GM23248 (cell line): ENCODE measurements around the gene NOTCH2. TPM values are rescaled to one million over a fixed set of nuclear protein-coding genes. Genes with fewer than 3 reads are reported as not detected.

Experiments
- DNase-seq: peaks from one replicate; pipeline ENCODE4 v3.0.0-alpha.2; 2015
- H2AFZ ChIP-seq: fragments of 200-600 bp; sonication (generic); 2 replicates; pipeline ENCODE4 v1.6.1; 2016; ENCODE audit warnings: antibody characterized with exemption
- H3F3A ChIP-seq: fragments of 200-600 bp; sonication (generic); 2 replicates; pipeline ENCODE4 v1.6.1; 2016; ENCODE audit warnings: mild to moderate bottlenecking, antibody characterized with exemption, mixed run types; ENCODE audit not compliant: insufficient read depth
- H3K27ac ChIP-seq: fragments of 200-600 bp; sonication (generic); 2 replicates; pipeline ENCODE4 v1.5.1; 2016; ENCODE audit warnings: mild to moderate bottlenecking
- H3K27me3 ChIP-seq: fragments of 200-600 bp; sonication (generic); replicated peaks from 2 replicates; pipeline ENCODE4 v1.6.1; 2016; ENCODE audit warnings: mild to moderate bottlenecking; ENCODE audit not compliant: insufficient read depth
- H3K36me3 ChIP-seq: fragments of 200-600 bp; sonication (generic); 2 replicates; pipeline ENCODE4 v1.6.1; 2016; ENCODE audit warnings: low read depth, mild to moderate bottlenecking
- H3K4me1 ChIP-seq: fragments of 200-600 bp; sonication (generic); 2 replicates; pipeline ENCODE4 v1.6.1; 2016; ENCODE audit warnings: mild to moderate bottlenecking; ENCODE audit not compliant: insufficient read depth
- H3K4me2 ChIP-seq: fragments of 200-600 bp; sonication (generic); one replicate; pipeline ENCODE4 v1.6.1; 2016; ENCODE audit warnings: mild to moderate bottlenecking; ENCODE audit not compliant: unreplicated experiment
- H3K4me3 ChIP-seq: fragments of 200-600 bp; sonication (generic); 2 replicates; pipeline ENCODE4 v1.5.1; 2016; ENCODE audit warnings: mild to moderate bottlenecking
- H3K79me2 ChIP-seq: fragments of 200-600 bp; sonication (generic); 2 replicates; pipeline ENCODE4 v1.6.1; 2016; ENCODE audit warnings: mild to moderate bottlenecking; ENCODE audit not compliant: insufficient read depth
- H3K9ac ChIP-seq: fragments of 200-600 bp; sonication (generic); 2 replicates; pipeline ENCODE4 v1.6.1; 2016; ENCODE audit warnings: mild to moderate bottlenecking
- H3K9me2 ChIP-seq: fragments of 200-600 bp; sonication (generic); 2 replicates; pipeline ENCODE4 v1.6.1; 2016; ENCODE audit warnings: mixed run types, mild to moderate bottlenecking, moderate library complexity; ENCODE audit not compliant: insufficient read depth
- H3K9me3 ChIP-seq: fragments of 200-600 bp; sonication (generic); one replicate; pipeline ENCODE4 v1.6.1; 2017; ENCODE audit warnings: low read depth
- H4K20me1 ChIP-seq: fragments of 200-600 bp; sonication (generic); 2 replicates; pipeline ENCODE4 v1.6.0; 2016; ENCODE audit not compliant: insufficient read depth
- EZH2 ChIP-seq: fragments of 200-600 bp; sonication (generic); IDR thresholded peaks from 2 replicates; pipeline ENCODE4 v1.6.1; 2018; ENCODE audit warnings: antibody characterized with exemption, mild to moderate bottlenecking; ENCODE audit not compliant: insufficient read depth, poor library complexity, severe bottlenecking
- EZH2phosphoT487 ChIP-seq: fragments of 200-600 bp; sonication (generic); IDR thresholded peaks from 2 replicates; pipeline ENCODE4 v1.6.1; 2018; ENCODE audit warnings: antibody characterized with exemption, moderate library complexity, mild to moderate bottlenecking, low read depth; ENCODE audit not compliant: insufficient read depth
- WGBS, 2 experiments: methylation state at CpG; one replicate each; pipeline ENCODE4 v1.1.6; 2015 to 2017; ENCODE audit warnings: low lambda C conversion rate in 2 of 2, low coverage in 1 of 2; ENCODE audit errors: missing lambda C conversion rate in 2 of 2; 5-methylcytosine and 5-hydroxymethylcytosine counted together
- in situ Hi-C: fragments of 300-500 bp; cut with MboI; formaldehyde crosslinking; loops from 2 replicates; pipeline ENCODE4 v1.15.0; 2020
- polyA plus RNA-seq: library from polyadenylated mRNA; unstranded; fragments of >200 nt; fragmentation: Nextera tagmentation; extraction: Ambion mirVana; gene quantifications from 2 replicates; pipeline ENCODE4 v1.2.1, GENCODE V29; 2016
- total RNA-seq: library from RNA; depleted of rRNA; stranded (reverse); fragments of >200 nt; shearing (Covaris generic); gene quantifications from 2 replicates; pipeline ENCODE4 v1.2.3, GENCODE V29; 2014

The NOTCH2 gene
- total and polyA plus RNA-seq, 2 experiments from 2014 or later: 45.2 to 136 TPM

- Histone ChIP-seq H3K36me3 (peaks cover 5% of the 10 kb centered on the region; the same call in 1 of the 2 replicates), H3K27me3 (no peaks in the 10 kb centered on the region), H2AFZ (no peak overlapping the region), H3K9ac (no peak overlapping the region), H3F3A (0 out of 2 replicates have a peak, but pooled peaks cover 3% of the 10 kb centered on the region), H3K9me2 (no peaks in the 10 kb centered on the region), H3K4me1 (peaks cover 13% of the 10 kb centered on the region; the same call in 1 of the 2 replicates), H3K4me2 (no peak overlapping the region), H3K9me3 (no peaks in the 10 kb centered on the region), H3K79me2 (peaks cover 90% of the 10 kb centered on the region), H4K20me1 (0 out of 2 replicates have a peak, but pooled peaks cover 4% of the 10 kb centered on the region), H3K4me3 (no peak overlapping the region), H3K27ac (no peak overlapping the region)
- in situ Hi-C loops: no loop called here
- TF ChIP-seq EZH2phosphoT487 (no peak), EZH2 (no peak)
- DNase-seq: no peak
- 65 to 83% methylated on average over 2 of the region's 2 CpGs for WGBS, 2 experiments
Measured at GRCh38 chr1:119975006-119975405, 94.5 kb downstream of the NOTCH2 start.

DNA sequence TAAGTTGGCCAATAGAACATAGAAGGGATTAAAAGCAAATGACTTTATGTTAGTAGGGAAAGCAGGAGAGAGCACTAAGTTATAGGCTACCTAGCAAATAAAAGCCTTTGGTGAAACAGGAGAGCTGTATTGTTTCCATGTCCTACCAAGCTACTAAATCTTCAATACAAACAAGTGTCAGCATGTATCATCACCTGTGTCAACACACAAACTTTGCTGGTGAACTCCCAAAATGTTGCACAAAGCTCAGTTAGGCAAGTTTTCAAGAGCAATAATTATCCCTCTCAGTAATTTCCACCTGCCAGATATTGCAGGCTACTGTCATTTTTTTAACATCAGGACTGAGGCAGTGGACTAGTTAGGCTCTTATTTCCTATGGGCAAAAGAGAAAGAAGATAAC is 95.4 kb downstream of the NOTCH2 start:
- Histone ChIP-seq H3K4me3 (no peak overlapping the region), H3F3A (0 out of 2 replicates have a peak, but pooled peaks cover 3% of the 10 kb centered on the region), H3K9ac (no peak overlapping the region), H3K9me3 (no peaks in the 10 kb centered on the region), H3K27ac (no peak overlapping the region), H3K79me2 (peaks cover 90% of the 10 kb centered on the region), H4K20me1 (0 out of 2 replicates have a peak, but pooled peaks cover 4% of the 10 kb centered on the region), H3K4me1 (peaks cover 13% of the 10 kb centered on the region; the same call in 1 of the 2 replicates), H2AFZ (no peak overlapping the region), H3K27me3 (no peaks in the 10 kb centered on the region), H3K36me3 (peaks cover 8% of the 10 kb centered on the region), H3K9me2 (no peaks in the 10 kb centered on the region), H3K4me2 (no peak overlapping the region)
- in situ Hi-C loops: no loop called here
- TF ChIP-seq EZH2phosphoT487 (no peak), EZH2 (no peak)
- no peak for DNase-seq

DNA sequence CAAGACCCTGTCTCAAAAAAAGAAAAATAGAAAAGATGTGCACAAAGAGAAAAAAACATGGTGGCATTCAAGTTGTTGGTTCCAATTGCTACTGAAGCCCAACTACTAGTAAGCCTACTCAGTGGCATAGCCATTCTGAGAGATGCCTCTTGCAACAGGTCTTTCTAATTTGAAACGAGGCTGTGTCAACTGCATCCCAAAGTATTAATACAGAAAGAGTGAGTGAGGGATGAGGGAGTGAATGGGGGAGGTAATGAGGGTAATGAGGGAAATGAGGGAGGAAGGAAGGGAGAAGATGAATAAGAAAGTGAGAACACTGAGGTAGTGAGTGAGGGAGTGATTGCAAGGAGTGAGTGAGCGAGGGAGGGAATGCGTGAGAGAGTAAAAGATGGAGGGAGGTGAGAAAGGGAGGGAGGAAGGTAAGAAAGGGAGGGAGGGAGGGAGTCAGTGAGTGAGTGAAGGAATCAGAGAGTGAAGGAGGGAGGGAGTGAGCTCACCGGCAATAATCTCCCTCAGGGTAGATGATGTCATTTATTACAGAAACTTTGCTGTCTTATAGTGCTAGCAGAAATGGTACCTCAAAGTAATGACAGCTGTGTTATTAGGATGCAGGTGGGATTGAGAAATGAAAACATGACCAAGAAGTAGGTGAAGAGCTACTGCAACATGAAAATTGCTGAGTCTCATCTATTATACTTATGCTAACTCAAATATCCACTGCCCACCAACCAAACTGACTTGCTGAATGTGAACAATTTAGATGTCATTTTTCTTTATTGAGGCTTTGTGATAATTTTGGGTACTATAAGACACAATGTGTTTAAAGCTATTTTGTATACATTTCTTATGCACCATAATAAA is 97.5 kb downstream of the NOTCH2 start:
- Histone ChIP-seq H3K79me2 (peaks cover 78% of the 10 kb centered on the region), H3K4me2 (no peak overlapping the region), H3F3A (0 out of 2 replicates have a peak, but pooled peaks cover 12% of the 10 kb centered on the region), H3K9ac (no peak overlapping the region), H3K27me3 (no peaks in the 10 kb centered on the region), H3K4me3 (no peak overlapping the region), H3K27ac (no peak overlapping the region), H3K4me1 (0 out of 2 replicates have a peak, but pooled peaks cover 10% of the 10 kb centered on the region), H3K9me3 (no peaks in the 10 kb centered on the region), H4K20me1 (no peaks in the 10 kb centered on the region; the same call in 1 of the 2 replicates), H2AFZ (no peak overlapping the region), H3K9me2 (no peaks in the 10 kb centered on the region), H3K36me3 (peaks cover 24% of the 10 kb centered on the region)
- in situ Hi-C loops: no loop called here
- whole genome bisulfite sequencing, 2 experiments: 86 to 88% methylated on average over 4 of the region's 4 CpGs
- peak; percentile 30 for DNase-seq
- TF ChIP-seq EZH2phosphoT487: no peak

DNA sequence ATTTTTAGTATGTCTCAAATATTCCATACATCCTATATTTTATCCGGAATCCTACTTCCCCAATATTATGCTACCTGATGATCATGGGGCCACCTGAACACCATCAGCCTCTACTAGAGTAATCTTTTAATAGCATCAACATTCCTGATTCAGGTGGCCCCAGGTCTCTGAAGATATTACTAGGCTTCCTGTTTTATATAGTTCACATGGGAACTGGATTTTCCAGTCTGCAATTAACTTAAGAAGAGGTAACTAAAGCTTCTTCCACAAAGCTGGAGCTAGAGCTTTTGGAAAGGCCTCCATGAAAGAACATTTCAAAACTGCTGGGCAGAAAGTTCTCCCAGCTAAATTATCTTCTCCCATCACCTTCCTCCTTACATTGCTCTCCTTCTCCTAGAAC is 100.9 kb downstream of the NOTCH2 start:
- H3F3A ChIP-seq: peaks cover 44% of the 10 kb centered on the region
- no peak overlapping the region for H3K4me2 ChIP-seq
- peaks cover 35% of the 10 kb centered on the region for H3K4me1 ChIP-seq
- in situ Hi-C loops: no loop called here
- peaks cover 60% of the 10 kb centered on the region for H3K79me2 ChIP-seq
- WGBS, 2 experiments: 93 to 97% methylated on average over 1 of the region's 1 CpG
- no peak overlapping the region for H3K9ac ChIP-seq
- H3K9me3 ChIP-seq: no peaks in the 10 kb centered on the region
- no peaks in the 10 kb centered on the region for H3K9me2 ChIP-seq
- H3K4me3 ChIP-seq: no peak overlapping the region
- H3K27me3 ChIP-seq: no peaks in the 10 kb centered on the region
- peak overlapping the region; percentile 18; the same call in 1 of the 2 replicates for H3K27ac ChIP-seq
- no peaks in the 10 kb centered on the region; the same call in 1 of the 2 replicates for H4K20me1 ChIP-seq
- H2AFZ ChIP-seq: no peak overlapping the region
- peaks cover 43% of the 10 kb centered on the region for H3K36me3 ChIP-seq
- TF ChIP-seq EZH2 (no peak), EZH2phosphoT487 (no peak)
- no peak for DNase-seq
